Liver (tissue), 9 donors: ENCODE measurements around the gene KCNIP1. TPM values are rescaled to one million over a fixed set of nuclear protein-coding genes. Genes with fewer than 3 reads are reported as not detected.

Experiments
- DNase-seq: peaks from one replicate; pipeline ENCODE4 v3.0.0-alpha.2; 2017; ENCODE audit warnings: low spot score
- H3K27ac ChIP-seq, 2 donors: one replicate each; pipeline ENCODE4 v1.7.0; 2013; ENCODE audit warnings: inconsistent platforms in 2 of 2, low read length in 2 of 2, control low read depth in 1 of 2, low read depth in 1 of 2, mild to moderate bottlenecking in 1 of 2
- H3K27me3 ChIP-seq, 4 donors: one replicate each; pipeline versions ENCODE4 v1.6.1 to v1.7.0; 2013; ENCODE audit warnings: low read length in 3 of 4, inconsistent platforms in 1 of 4, mild to moderate bottlenecking in 1 of 4, moderate library complexity in 1 of 4; ENCODE audit not compliant: control insufficient read depth in 4 of 4, insufficient read depth in 4 of 4
- H3K36me3 ChIP-seq, 4 donors: one replicate each; pipeline versions ENCODE4 v1.6.1 to v1.7.0; 2013; ENCODE audit warnings: low read length in 3 of 4, mild to moderate bottlenecking in 3 of 4, low read depth in 1 of 4, moderate library complexity in 1 of 4; ENCODE audit not compliant: control insufficient read depth in 4 of 4, insufficient read depth in 3 of 4
- H3K4me1 ChIP-seq, 4 donors: one replicate each; pipeline versions ENCODE4 v1.6.1 to v1.7.0; 2013; ENCODE audit warnings: low read length in 3 of 4, mild to moderate bottlenecking in 3 of 4, moderate library complexity in 1 of 4; ENCODE audit not compliant: control insufficient read depth in 4 of 4, insufficient read depth in 4 of 4
- H3K4me3 ChIP-seq, 3 donors: one replicate each; pipeline versions ENCODE4 v1.6.1 to v1.7.0; 2013; ENCODE audit warnings: low read length in 3 of 3, control low read depth in 1 of 3, low read depth in 1 of 3, mild to moderate bottlenecking in 1 of 3
- H3K9ac ChIP-seq, 2 donors: one replicate each; pipeline ENCODE4 v1.7.0; 2013; ENCODE audit warnings: low read length in 2 of 2, mild to moderate bottlenecking in 2 of 2, moderate library complexity in 2 of 2, control low read depth in 1 of 2, low read depth in 1 of 2
- H3K9me3 ChIP-seq, 4 donors: one replicate each; pipeline versions ENCODE4 v1.6.1 to v1.7.0; 2013; ENCODE audit warnings: low read length in 3 of 4; ENCODE audit not compliant: control insufficient read depth in 4 of 4
- EGR1 ChIP-seq, 2 donors: IDR thresholded peaks; 2 replicates each; pipeline ENCODE4 v1.6.1; 2016 to 2018; ENCODE audit warnings: antibody characterized with exemption in 2 of 2, low read depth in 2 of 2
- FOXA1 ChIP-seq: IDR thresholded peaks from 2 replicates; pipeline ENCODE4 v1.6.1; 2016; ENCODE audit warnings: antibody characterized with exemption
- GABPA ChIP-seq, 2 donors: IDR thresholded peaks in 1 of 2; conservative IDR thresholded peaks in 1 of 2; 2 replicates each; pipeline ENCODE4 v1.6.1; 2016; ENCODE audit warnings: antibody characterized with exemption in 2 of 2, mild to moderate bottlenecking in 1 of 2, moderate library complexity in 1 of 2
- HNF4G ChIP-seq: IDR thresholded peaks from 2 replicates; pipeline ENCODE4 v1.6.1; 2016; ENCODE audit warnings: antibody characterized with exemption
- JUND ChIP-seq, 2 donors: IDR thresholded peaks; 2 replicates each; pipeline ENCODE4 v1.6.1; 2016; ENCODE audit warnings: antibody characterized with exemption in 2 of 2
- MAX ChIP-seq: IDR thresholded peaks from 2 replicates; pipeline ENCODE4 v1.6.1; 2016; ENCODE audit warnings: antibody characterized with exemption
- REST ChIP-seq: IDR thresholded peaks from 2 replicates; pipeline ENCODE4 v1.6.1; 2016; ENCODE audit warnings: antibody characterized with exemption, mild to moderate bottlenecking
- RXRA ChIP-seq, 2 donors: IDR thresholded peaks; 2 replicates each; pipeline ENCODE4 v1.6.1; 2017 to 2018; ENCODE audit warnings: antibody characterized with exemption in 2 of 2, mild to moderate bottlenecking in 1 of 2
- SP1 ChIP-seq: IDR thresholded peaks from 2 replicates; pipeline ENCODE4 v1.6.1; 2018; ENCODE audit warnings: antibody characterized with exemption, mild to moderate bottlenecking
- TAF1 ChIP-seq: conservative IDR thresholded peaks from 2 replicates; pipeline ENCODE4 v1.6.1; 2016; ENCODE audit warnings: antibody characterized with exemption, mild to moderate bottlenecking
- WGBS: extraction: QIAGEN DNeasy Blood & Tissue Kit; methylation state at CpG from one replicate; pipeline ENCODE4 v1.1.7; 2013; 5-methylcytosine and 5-hydroxymethylcytosine counted together
- polyA plus RNA-seq, 2 donors: library from polyadenylated mRNA; stranded (reverse) in 1 of 2; unstranded in 1 of 2; fragments of 200-250 nt in 1 of 2; fragments of >200 nt in 1 of 2; fragmentation: Nextera tagmentation in 1 of 2; extraction: Ambion mirVana in 1 of 2; gene quantifications; one replicate each; pipeline versions ENCODE4 v1.2.1 to v1.2.3, GENCODE V29; 2013 to 2015
- total RNA-seq, 2 donors: library from RNA; depleted of rRNA; stranded (reverse); fragments of >200 nt; gene quantifications; one replicate each; pipeline ENCODE4 v1.2.3, GENCODE V29; 2014
- donor health status: healthy.
- donor health status: healthy.
- donor health status: healthy.
- donor health status: healthy.
- donor health status: healthy.

The KCNIP1 gene
- total and polyA plus RNA-seq, 4 donors = 0.08 to 0.23 TPM; not detected in 2

DNA sequence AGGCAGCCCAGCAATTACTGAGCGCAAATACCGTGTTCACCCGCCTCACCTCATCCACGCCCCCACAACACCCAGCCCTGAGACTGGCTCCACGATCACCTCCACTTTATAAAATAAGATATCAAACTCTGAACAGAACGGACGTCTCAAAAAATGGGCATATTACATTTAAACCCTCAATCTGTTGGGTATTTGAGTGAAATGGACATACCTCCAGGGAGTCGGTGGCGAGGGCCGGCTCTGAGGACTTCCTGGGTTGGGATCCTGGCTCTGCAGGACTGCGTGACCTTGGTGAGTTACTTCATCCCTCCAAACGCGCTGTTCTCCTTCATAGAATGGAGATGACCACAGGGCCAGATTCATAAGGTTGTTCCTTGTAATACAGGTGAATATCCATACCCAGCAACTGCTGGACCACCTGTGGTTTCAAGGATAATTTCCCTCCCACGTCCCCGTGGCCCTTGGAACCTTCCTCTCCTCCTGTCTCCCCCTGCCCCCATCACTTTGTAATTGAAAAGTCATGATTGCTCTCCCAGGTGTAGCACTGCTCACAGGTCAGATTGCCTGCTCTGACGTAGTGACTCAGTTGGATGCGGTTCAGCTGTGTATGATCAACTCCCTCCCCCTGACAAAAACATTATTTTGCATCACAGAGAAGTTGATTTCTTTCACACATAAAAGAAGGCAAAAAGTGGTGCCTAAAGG is 135.6 kb downstream of the KCNIP1 start (continued):
- TF ChIP-seq REST (no peak), TAF1 (no peak), MAX (no peak), EGR1 (IDR thresholded peaks at IDR 0.05; ENCODE audit: low read depth in 2 of 2) (no peak), JUND (IDR thresholded peaks at IDR 0.05) (no peak)

DNA sequence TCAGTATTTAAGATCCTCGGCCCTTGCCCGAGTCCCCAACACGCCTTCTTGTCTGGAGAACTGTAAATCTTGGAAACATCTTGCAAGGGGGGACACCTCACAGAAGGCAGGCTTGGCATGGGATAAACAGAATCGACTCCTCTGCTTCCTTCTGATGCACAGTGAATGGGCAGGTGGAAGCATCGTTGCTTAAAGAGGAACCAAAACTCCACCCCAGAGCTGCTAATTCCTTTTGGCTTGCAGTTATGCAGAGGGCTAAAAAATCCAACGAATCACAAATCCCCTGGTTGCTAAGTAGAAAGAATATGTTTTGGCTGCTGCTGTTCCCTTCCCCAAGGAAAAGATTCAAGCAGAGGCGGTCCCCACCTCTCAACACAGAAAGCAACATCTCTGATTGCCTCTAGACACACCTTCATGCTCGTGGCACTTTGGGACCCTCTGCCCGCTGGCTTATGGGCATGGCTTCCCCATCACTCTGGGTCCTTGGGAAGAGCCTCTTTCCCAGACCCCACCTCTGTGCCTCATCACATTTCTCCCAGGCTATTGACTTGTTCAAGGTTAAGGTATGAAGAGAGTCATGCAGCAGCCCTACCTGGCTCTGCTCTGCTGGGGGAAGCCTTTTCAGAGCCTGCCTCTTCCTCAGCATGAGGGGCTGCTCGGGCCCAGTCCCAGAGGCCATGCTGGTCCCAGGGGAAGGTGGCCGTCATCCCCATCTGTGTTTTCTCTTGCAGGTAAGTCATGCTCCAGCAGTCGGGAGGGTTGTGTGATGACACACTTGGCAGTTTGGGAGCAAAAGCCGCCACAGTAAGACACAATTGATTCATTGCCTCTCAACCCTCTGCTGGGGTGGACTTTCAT is 137.1 kb downstream of the KCNIP1 start:
- H3K36me3 ChIP-seq = no peaks in the 10 kb centered on the region
- H3K4me1 ChIP-seq = no peaks in the 10 kb centered on the region
- H3K27me3 ChIP-seq = peaks cover 0 to 10% (median 0%) of the 10 kb centered on the region in 4 donors
- no peak overlapping the region for H3K9ac ChIP-seq
- no peak overlapping the region for H3K27ac ChIP-seq
- TF ChIP-seq TAF1 = no peak
- TF ChIP-seq EGR1 (IDR thresholded peaks at IDR 0.05; ENCODE audit: low read depth in 2 of 2) = no peak
- no peak for TF ChIP-seq SP1
- TF ChIP-seq MAX = no peak
- TF ChIP-seq GABPA (IDR thresholded peaks at IDR 0.05 in 1 of 2, conservative IDR thresholded peaks at IDR 0.05 in 1 of 2) = no peak
- no peak for TF ChIP-seq HNF4G
- DNase-seq = no peak
- 79% methylated on average over 13 of the region's 13 CpGs for WGBS
- H3K4me3 ChIP-seq = no peak overlapping the region
- no peaks in the 10 kb centered on the region for H3K9me3 ChIP-seq

DNA sequence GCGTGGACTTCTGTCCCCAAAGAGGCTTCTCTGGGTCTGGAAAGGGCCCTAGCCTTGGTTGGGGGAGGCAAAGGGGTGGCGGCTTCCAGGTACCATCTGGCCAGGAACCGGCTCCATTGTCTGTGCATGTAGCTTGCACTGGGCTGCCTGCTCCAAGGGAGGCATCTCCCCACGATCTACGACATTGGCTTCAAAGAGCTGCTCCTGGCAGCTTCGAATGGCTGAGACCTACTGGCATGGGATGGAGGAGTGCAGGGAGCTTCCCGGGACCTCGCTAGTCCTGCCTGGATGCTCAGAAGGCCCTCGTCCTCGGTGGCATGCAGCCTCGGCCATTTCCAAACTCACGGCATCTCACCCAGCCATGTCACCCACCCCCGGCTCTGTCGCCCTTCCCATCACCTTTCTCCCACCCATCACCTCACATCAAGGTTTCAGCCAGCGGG is 137.8 kb downstream of the KCNIP1 start:
- Histone ChIP-seq H3K36me3 (no peaks in the 10 kb centered on the region), H3K27me3 (peaks cover 0 to 10% (median 0%) of the 10 kb centered on the region in 4 donors), H3K27ac (no peak overlapping the region), H3K9ac (no peak overlapping the region), H3K9me3 (no peaks in the 10 kb centered on the region), H3K4me1 (no peaks in the 10 kb centered on the region), H3K4me3 (no peak overlapping the region)
- 82% methylated on average over 15 of the region's 15 CpGs for WGBS
- TF ChIP-seq TAF1 (no peak), RXRA (IDR thresholded peaks at IDR 0.05) (no peak), FOXA1 (no peak)
- DNase-seq = no peak
